HG02571 (cell line): ENCODE measurements around the gene NPAS1.

Experiments used
- ATAC-seq: cut with Tn5 transposase; IDR thresholded peaks from one replicate; pipeline ENCODE4 v1.9.1; 2021; ENCODE audit warnings: mild to moderate bottlenecking, moderate library complexity; ENCODE audit not compliant: unreplicated experiment

Gene NPAS1

DNA sequence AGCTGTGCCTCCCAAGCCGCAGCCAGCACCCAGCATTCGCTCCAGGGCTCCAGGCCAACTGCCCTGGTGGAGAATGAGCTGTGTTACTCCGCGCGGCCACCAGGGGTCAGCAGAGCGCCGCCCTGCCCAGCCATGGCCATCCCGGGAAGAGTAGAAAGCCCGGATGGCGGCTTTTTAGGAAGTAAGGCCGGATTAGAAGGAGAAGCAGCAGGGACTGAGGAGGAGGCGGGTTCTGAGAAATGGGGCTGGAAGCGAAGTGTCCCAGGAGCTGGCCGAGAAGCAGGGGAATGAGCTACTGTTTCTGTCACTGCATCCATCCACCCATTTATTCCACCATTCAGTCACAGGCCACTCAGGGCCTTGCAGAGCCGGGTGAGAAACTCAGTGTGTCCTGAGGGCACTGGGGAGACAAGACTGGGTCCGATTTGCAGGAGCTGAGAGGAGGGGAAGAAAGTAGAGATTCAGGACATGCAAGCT, 6.6 kb upstream of the NPAS1 start:
- ATAC-seq = no peak

DNA sequence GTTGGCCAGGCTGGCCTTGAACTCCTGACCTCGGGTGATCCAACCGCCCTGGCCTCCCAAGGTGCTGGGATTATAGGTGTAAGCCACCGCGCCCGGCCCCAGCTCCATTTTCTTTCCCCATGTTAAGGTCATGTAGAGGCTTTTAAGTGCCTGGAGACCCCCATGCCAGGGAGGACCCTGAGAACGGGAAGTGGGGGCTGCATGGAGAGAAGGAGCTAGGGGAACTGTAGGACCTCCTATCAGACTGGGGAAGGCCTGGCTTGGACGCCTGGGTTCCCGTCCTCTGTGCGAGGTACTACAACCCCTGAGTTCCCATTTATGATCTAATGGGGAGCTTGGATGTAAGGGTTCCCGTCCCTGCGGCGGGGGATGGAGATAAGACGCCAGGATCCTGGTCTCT, 714 bp upstream of the NPAS1 start:
- ATAC-seq = no peak

DNA sequence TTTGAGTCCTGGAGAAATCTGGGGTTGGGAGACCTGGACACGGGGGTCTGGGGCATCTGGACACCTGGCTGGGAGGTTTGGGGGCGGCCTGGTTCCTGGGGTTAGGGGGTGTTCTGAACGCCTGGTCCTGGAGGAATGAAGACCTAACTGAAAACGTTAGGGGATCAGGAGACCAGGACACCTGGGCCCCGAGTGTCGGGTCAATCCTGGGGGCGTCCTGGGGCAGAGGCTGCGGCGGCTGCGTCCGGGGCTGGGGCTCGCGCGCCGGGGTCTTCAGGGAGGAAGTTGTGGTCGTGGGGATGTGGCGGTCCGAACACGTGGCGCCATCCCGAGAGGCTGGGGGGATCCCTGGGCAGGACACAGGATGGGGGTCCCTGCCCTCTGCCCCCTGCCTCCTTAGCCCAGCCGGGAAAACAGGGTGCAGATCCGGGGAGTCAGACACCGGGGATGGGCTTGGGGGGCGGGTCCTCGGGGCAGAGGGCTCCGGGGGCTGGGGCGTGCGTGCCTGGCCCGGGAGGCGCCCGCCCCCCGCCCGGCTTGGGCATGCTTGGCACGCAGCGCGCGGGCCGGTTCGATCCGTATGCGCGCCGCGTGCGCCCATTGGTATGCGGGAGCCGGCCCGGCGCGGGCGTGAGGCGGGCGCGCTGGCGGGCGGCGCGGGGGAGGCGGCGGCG, 632 bp downstream of the NPAS1 start:
- no peak for ATAC-seq

DNA sequence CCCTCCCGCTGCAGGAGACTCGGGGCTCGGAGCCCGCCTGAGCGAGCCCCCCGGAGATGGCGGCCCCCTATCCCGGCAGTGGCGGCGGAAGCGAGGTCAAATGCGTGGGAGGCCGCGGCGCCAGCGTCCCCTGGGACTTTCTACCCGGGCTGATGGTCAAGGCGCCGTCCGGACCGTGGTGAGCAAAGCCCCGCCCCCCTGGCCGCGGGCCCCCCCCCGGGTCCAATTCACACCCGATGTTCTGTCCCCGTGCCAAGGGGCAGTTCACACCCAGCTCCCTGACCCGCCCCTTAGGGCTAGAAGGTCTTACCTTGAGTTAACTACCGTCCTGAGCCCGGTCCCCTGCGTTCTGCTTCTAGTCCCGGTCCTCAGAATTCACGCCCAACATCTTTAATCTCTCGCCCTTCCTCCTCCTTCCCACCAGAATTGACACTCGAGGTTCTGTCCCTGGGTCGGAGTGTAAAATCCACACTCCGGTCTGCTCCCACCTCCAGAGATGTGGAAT, 1.4 kb downstream of the NPAS1 start:
- ATAC-seq = no peak

DNA sequence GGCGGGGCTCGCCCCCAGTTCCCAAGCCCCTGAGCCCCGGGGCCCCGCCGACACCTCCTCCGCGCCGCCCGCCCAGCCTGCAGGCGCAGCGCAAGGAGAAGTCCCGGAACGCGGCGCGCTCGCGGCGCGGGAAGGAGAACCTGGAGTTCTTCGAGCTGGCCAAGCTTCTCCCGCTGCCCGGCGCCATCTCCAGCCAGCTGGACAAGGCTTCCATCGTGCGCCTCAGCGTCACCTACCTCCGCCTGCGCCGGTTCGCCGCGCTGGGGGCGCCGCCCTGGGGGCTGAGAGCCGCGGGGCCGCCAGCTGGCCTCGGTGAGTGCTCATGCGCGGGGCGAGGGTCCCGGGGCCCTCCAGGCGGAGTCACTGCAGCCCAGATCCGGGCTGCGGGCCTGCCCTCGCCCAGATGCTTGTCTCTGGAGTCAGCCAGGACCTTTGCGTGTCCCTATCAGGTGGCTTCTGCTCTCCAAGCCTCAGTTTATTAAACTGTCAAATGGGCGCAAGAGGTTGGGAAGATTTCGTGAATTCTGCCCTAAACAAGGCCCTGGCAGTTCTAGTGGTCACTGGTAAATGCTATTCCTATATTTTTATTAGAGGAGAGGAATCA, 2.0 kb downstream of the NPAS1 start:
- ATAC-seq = no peak

DNA sequence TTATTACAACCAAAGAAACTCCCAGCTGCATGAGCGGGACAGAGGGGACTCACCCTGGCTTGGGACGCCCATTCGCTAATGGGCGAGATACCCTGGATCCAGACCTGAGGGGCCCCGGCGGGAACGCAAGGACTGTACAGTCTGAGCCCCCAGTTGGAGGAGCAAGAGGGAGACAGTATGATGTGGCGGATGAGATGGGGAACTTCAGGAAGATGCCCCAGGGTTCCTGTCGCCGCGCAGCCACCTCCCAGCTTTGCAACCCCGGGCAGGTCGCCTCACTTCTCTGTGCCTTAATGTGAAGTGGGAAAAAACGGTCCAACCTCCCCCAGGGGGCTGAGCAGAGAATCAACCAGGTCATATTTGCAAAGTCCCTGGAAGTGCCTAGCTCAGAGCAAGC, 2.5 kb downstream of the NPAS1 start:
- ATAC-seq = no peak

DNA sequence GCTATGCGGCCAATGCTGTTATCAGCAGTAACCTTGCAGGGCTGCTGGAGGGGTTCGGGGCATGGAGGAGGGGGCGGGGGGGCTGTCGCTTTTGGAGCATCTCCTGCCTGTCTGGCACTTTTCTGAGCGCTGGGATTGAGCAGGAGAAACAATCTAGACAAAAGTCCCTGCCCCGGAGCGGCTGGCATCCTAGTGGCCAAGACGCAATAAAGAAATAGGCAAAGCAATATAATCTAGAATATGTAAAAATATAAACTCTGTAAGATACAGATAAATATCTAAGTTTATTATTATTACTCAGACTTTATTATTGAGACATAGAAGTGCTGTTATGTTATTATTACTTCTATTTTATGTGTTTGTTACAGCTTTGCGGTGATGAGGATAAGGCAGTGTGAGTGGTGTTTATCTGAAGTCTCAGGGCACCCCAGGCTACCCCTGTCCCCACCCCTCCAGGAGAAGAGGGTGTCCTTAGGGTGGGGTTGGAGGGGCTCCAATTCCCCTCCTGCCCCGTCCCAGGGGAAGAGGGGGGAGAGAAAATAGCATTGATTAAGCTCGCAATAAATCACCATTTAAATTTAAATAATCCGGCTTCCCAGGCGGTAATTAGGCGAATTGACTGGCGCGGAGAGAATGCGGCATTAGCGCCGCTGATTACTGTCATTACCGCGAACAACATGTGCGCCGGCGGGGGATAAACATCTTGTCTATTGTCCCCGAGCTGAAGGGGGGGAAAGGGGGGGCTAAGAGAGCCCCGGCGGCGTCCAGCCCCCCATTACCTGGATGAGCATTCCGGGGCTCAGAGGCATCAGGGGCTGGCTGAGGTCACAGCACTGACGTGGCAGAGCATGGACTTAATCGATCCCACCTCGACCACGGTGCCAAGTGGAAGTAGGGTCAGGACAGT, 3.2 kb downstream of the NPAS1 start:
- no peak for ATAC-seq

DNA sequence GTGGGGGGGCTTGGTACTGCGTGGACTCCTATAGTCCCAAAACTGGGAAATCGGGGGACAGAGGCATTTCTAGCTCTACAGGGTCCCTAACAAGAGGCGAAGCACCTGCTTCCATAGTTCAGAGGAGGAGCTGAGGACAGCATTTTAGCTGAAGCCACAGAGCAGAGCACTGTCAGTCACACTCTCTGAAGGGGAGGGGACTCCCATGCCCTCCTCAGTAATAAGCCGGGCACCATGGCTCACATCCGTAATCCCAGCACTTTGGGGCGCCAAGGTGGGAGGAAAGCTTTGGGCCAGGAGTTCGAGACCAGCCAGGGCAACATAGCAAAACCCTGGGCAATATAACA, 3.8 kb downstream of the NPAS1 start:
- ATAC-seq = no peak

DNA sequence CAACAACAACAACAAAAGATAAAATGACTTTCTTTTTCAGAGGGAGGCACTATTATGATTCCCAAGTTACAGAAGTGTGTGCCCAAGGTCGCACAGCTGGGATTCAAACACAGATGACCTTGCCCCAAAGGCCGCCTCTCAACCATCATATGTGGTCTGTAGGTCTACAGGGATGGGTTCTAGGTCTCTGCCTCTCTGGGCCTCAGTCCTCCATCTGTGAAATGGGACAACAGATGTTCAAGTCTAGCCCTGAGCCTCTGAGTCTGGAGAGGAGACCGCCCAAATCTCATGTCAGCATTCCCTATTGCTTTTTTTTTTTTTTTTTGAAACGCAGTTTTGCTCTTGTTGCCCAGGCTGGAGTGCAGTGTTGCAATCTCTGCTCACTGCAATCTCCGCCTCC, 4.9 kb downstream of the NPAS1 start:
- ATAC-seq = no peak

DNA sequence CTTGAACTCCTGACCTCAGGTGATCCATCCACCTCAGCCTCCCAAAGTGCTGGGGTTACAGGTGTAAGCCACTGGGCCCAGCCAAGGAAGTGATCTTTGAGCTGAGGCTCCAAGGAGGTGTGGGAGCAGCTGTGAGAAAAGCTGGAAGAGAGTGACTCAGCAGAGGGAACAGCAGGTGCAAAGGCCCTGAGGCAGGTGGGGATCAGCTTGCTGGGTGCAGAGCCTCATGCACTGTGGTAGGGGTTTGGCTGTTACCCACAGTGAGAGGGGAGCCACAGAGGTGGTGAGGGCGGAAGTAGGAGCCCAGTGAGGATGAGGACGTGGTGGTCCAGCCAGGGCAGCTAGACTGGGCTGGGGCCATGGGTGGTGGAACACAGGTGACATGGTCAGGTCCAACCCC, 6.5 kb downstream of the NPAS1 start:
- no peak for ATAC-seq

DNA sequence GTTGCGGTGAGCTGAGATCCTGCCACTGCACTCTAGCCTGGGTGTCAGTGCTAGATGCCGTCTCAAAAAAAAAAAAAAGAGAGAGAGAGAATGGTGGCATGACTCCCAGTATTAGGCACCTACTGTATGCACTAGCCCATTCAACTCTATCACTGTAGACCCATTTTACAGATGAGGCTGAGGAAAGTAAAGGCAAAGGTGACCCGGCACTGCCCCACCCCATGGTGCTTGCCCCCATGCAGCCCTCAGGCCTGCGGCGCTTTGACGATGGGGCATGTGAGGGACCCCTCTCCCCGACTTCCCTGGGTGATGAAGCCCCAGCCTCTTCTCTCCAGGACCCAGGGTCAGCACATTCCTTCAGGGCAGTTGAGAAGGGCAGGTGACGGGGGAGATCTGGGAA, 7.3 kb downstream of the NPAS1 start:
- ATAC-seq = no peak

DNA sequence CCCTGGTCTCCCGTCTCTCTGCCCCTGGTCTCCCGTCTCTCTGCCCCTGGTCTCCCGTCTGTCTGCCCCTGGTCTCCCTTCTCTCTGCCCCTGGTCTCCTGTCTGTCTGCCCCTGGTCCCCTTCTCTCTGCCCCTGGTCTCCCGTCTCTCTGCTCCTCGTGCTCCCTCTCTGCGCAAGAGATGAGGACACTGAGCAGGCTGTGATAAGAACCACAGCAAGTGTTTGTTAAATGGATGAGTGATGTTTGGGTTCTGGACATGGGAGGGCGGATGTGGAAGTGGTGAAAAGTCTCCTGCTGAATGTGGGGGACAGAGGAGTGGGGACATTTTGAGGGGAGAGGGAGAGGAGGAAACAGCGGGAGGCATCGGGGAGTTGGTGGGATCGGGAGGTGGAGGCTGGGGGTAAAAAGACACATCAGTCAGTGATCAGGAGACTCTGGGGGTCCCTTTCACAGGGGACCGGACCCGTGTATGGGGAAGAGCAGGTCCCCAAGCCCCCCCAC, 8.0 kb downstream of the NPAS1 start:
- ATAC-seq = no peak

DNA sequence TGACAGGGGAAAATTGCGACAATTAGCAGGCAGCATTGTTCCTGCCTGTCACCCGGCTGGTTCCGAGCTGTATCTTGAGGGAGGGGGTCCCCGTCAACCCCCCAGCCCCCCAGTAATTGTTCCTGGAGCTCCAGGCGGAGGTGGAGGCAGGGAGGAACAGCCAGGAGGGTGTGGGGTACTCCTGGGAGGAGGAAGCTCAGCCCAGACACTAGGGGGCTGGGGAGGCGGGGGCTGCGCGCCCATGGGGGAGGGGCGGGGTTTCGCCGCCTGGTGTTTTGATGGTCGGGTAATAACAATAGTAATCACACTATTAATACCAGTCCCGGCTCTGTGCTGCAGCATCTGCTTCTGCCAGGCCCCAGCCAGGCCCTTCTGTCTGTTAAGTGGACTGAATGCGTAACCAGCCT, 8.6 kb downstream of the NPAS1 start:
- ATAC-seq = no peak

DNA sequence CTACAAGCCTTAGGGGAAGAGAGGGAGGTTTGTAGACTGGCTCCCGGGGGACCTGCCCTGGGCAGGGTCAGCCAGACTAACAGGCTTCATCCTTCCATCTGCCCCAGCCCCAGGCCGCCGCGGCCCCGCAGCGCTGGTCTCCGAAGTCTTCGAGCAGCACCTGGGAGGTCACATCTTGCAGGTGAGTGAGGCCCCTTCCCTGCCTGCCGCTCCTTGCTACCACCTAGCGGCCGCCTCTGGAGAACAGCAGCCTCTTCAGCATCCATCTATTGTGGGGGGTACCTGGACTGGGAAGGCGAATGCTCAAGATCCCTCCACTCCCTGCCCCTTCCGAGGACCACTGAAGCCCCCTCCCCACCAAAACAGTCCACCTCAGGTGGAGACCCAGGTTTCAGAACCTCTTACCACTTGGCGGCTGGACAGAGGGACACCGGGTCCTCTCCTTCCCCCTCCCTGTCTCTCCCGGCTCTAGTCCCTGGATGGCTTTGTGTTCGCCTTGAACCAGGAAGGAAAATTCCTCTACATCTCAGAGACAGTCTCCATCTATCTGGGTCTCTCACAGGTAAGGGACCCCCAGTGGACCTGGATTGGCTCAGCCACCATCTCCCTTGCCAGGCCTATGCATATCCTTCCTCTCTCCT, 12.7 kb downstream of the NPAS1 start:
- no peak for ATAC-seq

DNA sequence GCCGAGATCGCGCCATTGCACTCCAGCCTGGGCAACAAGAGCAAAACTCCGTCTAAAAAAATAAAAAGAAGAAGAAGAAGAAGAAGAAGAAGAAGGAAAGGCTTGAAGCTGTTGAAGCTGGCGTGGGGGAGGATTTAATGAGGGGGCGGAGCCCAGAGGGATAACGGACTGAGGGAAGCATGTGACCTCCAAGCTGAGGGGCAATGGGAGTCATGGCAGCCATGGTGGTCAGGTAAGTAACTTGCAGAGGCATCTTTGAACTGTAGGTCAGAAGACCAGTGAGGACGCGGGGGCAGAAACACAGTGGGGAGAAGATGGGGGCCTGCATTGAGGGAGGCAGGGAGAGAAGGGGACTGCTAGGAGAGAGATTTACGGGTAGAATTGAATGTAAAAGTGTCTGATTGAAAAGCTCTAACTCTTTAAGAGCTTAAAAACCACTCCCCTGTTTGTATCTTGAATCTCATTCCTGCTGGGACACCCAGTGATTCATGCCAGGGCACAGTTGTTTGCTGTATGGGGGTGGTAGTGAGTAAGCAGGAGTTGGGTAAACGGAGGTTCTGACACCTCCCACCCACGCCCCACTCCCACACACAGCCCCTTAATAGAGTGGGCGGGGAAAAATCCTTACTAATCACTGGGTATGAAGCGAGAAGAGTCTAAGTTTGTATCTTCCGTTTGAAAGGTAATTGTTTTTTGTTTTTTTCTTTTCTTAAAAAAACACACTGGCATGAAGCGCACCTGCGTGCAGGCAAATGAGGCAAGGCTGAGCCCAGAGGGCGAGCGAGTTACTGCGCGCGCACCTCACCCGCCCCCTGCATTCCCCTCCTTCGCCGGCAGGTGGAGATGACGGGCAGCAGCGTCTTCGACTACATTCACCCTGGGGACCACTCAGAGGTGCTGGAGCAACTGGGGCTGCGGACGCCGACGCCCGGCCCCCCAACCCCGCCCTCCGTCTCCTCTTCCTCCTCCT, 15.8 kb downstream of the NPAS1 start:
- peak; percentile 87 for ATAC-seq

DNA sequence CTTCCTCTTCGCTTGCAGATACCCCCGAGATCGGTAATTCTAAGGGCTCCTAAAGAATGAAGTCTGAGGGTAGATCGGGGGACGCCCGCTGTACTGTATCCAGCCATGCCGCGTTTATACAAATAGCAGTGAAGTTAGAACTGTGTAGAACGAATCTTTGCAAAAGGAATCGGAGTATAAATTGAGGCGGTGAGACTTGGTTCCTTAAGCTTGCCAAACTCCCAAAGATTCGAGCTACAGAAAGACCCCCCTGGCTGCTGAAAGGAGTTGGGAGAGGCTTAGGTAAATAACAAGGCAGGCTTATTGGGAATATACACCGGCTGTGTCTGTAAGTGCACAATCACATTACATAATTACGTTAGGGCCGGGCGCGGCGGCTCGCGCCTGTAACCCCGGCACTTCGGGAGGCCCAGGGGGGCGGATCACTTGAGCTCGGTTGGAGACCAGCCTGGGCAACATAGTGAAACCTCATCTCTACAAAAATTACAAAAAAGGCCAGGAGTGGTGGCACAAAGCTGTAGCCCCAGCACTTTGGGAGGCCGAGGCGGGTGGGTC, 16.5 kb downstream of the NPAS1 start:
- no peak for ATAC-seq

DNA sequence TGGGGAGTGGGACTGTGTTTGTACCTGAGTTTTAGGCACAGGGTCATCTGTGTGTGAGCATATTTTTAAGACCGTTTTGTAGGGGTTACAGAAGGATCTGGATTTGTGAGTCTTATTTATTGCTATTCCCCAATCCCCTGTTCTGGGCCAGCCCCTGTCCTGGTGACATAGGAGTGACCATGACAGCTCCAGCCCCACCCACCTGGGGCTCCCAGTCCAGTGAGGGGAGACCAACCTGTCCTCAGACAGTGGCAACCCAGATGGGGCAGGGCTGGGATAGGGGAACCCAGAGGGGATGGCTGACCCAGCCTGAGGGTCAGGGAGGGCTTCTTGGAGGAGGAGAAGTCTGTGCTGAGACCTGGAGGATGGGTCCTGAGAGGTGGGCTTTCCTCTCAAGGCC, 18.1 kb downstream of the NPAS1 start:
- no peak for ATAC-seq

DNA sequence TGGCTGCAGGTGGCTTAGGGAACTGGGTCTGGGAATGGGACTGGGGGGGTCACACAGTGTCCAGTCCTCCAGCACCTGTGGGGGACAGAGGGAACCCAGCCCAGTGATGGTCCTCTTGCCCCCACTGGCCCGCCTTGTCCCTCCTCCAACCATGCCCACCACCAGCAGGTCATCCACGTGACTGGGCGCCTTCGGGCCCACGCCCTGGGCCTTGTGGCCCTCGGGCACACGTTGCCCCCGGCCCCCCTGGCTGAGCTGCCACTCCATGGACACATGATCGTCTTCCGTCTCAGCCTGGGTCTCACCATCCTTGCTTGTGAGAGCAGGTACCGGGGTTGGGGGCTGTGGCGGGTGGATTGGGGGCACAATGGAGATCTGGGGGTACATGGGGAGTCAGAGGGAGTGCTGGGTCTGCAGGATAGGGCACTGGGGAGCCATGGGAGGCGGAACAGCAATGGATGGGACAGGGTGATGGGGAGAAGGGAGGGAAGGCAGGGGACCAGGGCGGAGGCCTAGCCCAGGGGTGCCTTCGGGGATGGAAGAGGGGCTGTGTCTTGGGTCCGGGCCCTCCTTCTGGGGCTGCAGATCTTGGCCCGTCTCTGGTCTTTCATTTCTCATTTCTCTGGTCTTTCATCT, 19.7 kb downstream of the NPAS1 start:
- no peak for ATAC-seq

DNA sequence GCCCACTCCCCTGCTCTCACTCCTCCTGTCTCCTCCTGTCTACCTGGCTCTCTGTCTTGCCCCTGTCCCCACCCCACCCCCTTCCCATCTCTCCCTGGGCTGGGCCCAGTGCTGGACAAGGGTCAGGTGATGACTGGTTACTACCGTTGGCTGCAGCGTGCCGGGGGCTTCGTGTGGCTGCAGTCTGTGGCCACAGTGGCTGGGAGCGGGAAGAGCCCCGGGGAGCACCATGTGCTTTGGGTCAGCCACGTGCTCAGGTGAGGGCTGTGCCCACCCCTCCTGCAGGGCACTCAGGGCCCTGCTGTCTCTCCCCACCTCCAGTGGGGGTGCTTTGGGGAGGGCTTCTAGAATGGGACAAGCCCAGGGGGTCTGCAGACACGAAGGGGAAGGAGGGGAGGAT, 21.2 kb downstream of the NPAS1 start:
- ATAC-seq = no peak
